K562 (cell line): Measurements from ENCODE around the gene PCCB. TPM values are rescaled to one million over a fixed set of nuclear protein-coding genes. Genes with fewer than 3 reads are reported as not detected.

Source experiments
- ATAC-seq: fragments of 200-7000 bp; cut with Tn5 transposase; 3 replicates; pipeline ENCODE4 v1.9.1; 2020; ENCODE audit warnings: moderate library complexity
- BruUV-seq: library from RNA; stranded (reverse); fragments of 400-500 nt; replicated peaks from 2 replicates; lab custom pipeline; 2021; lab: Mats Ljungman, UMichigan
- CTCF ChIA-PET: fragments of 300-600 bp; formaldehyde crosslinking; extraction: SDS; loops from one replicate; lab custom pipeline; 2021; ENCODE audit warnings: low intra/inter-chr PET ratio; lab: Yijun Ruan, JAX
- POLR2A ChIA-PET: fragments of 300-600, 350-650 bp; sonication (Branson Sonifier 250); formaldehyde crosslinking; extraction: SDS; loops from one replicate; lab custom pipeline; 2021; ENCODE audit warnings: antibody characterized with exemption, inconsistent platforms; lab: Yijun Ruan, JAX
- DNase-seq, 4 experiments: peaks; one replicate each; pipeline versions ENCODE4 v3.0.0 to v3.0.0-alpha.2; 2011 to 2018; ENCODE audit warnings: low spot score in 3 of 4, mixed read lengths in 3 of 4; ENCODE audit errors: extremely low read depth in 1 of 4
- FAIRE-seq: peaks from 2 replicates; lab custom pipeline; 2011; peaks lifted over from hg19 to GRCh38; lab: Jason Lieb, UNC
- H2AFZ ChIP-seq: 2 replicates; pipeline ENCODE4 v1.6.0; 2011; ENCODE audit warnings: low read depth, low read length, control low read depth, inconsistent platforms
- H3K27ac ChIP-seq: fragments of 200-600 bp; 3 replicates; pipeline ENCODE4 v1.8.0; 2011; ENCODE audit warnings: low read depth, mild to moderate bottlenecking, control low read depth, inconsistent platforms, low read length, moderate library complexity, mixed read lengths; ENCODE audit errors: extremely low read depth
- H3K27me3 ChIP-seq, 2 experiments: fragments of 300-600 bp in 1 of 2; 2 replicates in 1 of 2; 3 replicates in 1 of 2; pipeline versions ENCODE4 v1.6.0 to v1.8.0; 2011; ENCODE audit warnings: inconsistent platforms in 2 of 2, low read length in 2 of 2, mild to moderate bottlenecking in 1 of 2, mixed read lengths in 1 of 2, moderate library complexity in 1 of 2; ENCODE audit not compliant: control insufficient read depth in 2 of 2, insufficient read depth in 2 of 2
- H3K36me3 ChIP-seq: fragments of 300-600 bp; 3 replicates; pipeline ENCODE4 v1.8.0; 2011; ENCODE audit warnings: mild to moderate bottlenecking, low read length, inconsistent platforms; ENCODE audit not compliant: control insufficient read depth, insufficient read depth
- H3K4me1 ChIP-seq, 2 experiments: fragments of 200-600 bp in 1 of 2; replicated peaks in 1 of 2; 2 replicates in 1 of 2; 3 replicates in 1 of 2; pipeline versions ENCODE4 v1.5.1 to v1.8.0; 2011; ENCODE audit warnings: inconsistent platforms in 2 of 2, low read length in 2 of 2, mild to moderate bottlenecking in 1 of 2, mixed read lengths in 1 of 2, moderate library complexity in 1 of 2; ENCODE audit not compliant: control insufficient read depth in 2 of 2, insufficient read depth in 2 of 2
- H3K4me2 ChIP-seq: 2 replicates; pipeline ENCODE4 v1.6.1; 2011; ENCODE audit warnings: low read length, control low read depth, inconsistent platforms, mixed read lengths; ENCODE audit not compliant: insufficient read depth
- H3K4me3 ChIP-seq: fragments of 200-600 bp; sonication (generic), shearing (Covaris generic); 2 replicates; pipeline ENCODE4 v1.5.1; 2016; ENCODE audit warnings: control low read depth, inconsistent platforms
- H3K79me2 ChIP-seq: fragments of 200-600 bp; 3 replicates; pipeline ENCODE4 v1.8.0; 2011; ENCODE audit warnings: low read length, inconsistent platforms; ENCODE audit not compliant: control insufficient read depth, insufficient read depth
- H3K9ac ChIP-seq, 2 experiments: 2 replicates each; pipeline versions ENCODE4 v1.6.0 to v1.6.1; 2011; ENCODE audit warnings: low read depth in 2 of 2, low read length in 2 of 2, control low read depth in 1 of 2, inconsistent platforms in 1 of 2, mild to moderate bottlenecking in 1 of 2, mixed read lengths in 1 of 2; ENCODE audit not compliant: insufficient read depth in 1 of 2
- H3K9me1 ChIP-seq: one replicate; pipeline ENCODE4 v1.6.0; 2011; ENCODE audit warnings: inconsistent platforms, mild to moderate bottlenecking, low read length, moderate library complexity; ENCODE audit not compliant: control insufficient read depth, insufficient read depth
- H3K9me3 ChIP-seq: replicated peaks from 2 replicates; pipeline ENCODE4 v1.5.1; 2011; ENCODE audit warnings: low read depth, low read length, inconsistent platforms; ENCODE audit not compliant: control insufficient read depth, insufficient read depth
- H4K20me1 ChIP-seq: replicated peaks from 2 replicates; pipeline ENCODE4 v1.6.1; 2011; ENCODE audit warnings: low read length, inconsistent platforms, mixed read lengths; ENCODE audit not compliant: control insufficient read depth, insufficient read depth
- GTF2E2 ChIP-seq: fragments of 200-800 bp; sonication (Bioruptor generic); IDR thresholded peaks from 2 replicates; pipeline ENCODE4 v1.6.1; 2016; ENCODE audit warnings: missing genetic modification characterization, missing compliant biosample characterization
- NR2F6 ChIP-seq: fragments of 450-650 bp; formaldehyde crosslinking; IDR thresholded peaks from 2 replicates; pipeline ENCODE4 v1.4.0; 2020; ENCODE audit warnings: mild to moderate bottlenecking
- POLR2G ChIP-seq: fragments of 200-400 bp; formaldehyde crosslinking; IDR thresholded peaks from 2 replicates; pipeline ENCODE4 v1.6.1; 2017; ENCODE audit warnings: low read depth, mild to moderate bottlenecking, antibody characterized with exemption, low read length, moderate library complexity
- RAD51 ChIP-seq: fragments of 450-650 bp; IDR thresholded peaks from 2 replicates; pipeline ENCODE4 v1.7.1; 2016; ENCODE audit warnings: low read depth, mild to moderate bottlenecking, borderline replicate concordance
- RBM14 ChIP-seq: fragments of 200-400 bp; formaldehyde crosslinking; IDR thresholded peaks from 2 replicates; pipeline ENCODE4 v1.6.1; 2018; ENCODE audit warnings: low read depth, mild to moderate bottlenecking, low read length, moderate library complexity, borderline replicate concordance; ENCODE audit not compliant: insufficient read depth
- ZBED1 ChIP-seq: IDR thresholded peaks from 2 replicates; pipeline ENCODE4 v1.6.1; 2014
- ZKSCAN3 ChIP-seq: fragments of 250-450 bp; sonication (Bioruptor Pico); IDR thresholded peaks from 2 replicates; pipeline ENCODE4 v1.4.0; 2020
- ZNF165 ChIP-seq: fragments of 250-450 bp; sonication (Bioruptor Pico); IDR thresholded peaks from 2 replicates; pipeline ENCODE4 v1.4.0; 2020; ENCODE audit warnings: borderline replicate concordance
- ZNF76 ChIP-seq: fragments of 250-450 bp; sonication (Bioruptor Pico); IDR thresholded peaks from 2 replicates; pipeline ENCODE4 v1.4.0; 2020; ENCODE audit warnings: mild to moderate bottlenecking, moderate library complexity, borderline replicate concordance
- WGBS: fragments of 100-300 bp; shearing (Covaris generic); methylation state at CpG from one replicate; pipeline ENCODE4 v1.1.6; 2016; ENCODE audit warnings: low coverage, mixed read lengths; ENCODE audit not compliant: insufficient coverage; ENCODE audit errors: missing lambda C conversion rate; 5-methylcytosine and 5-hydroxymethylcytosine counted together
- in situ Hi-C: fragments of 300-500 bp; cut with MboI; formaldehyde crosslinking; loops from 4 replicates; pipeline ENCODE4 v1.15.0; 2018; ENCODE audit warnings: inconsistent platforms, mixed read lengths
- intact Hi-C: fragments of 100-400 bp; cut with micrococcal nuclease; formaldehyde crosslinking; loops from 2 replicates; pipeline ENCODE4 v1.14.2; 2022
- polyA plus RNA-seq, 8 experiments: library from polyadenylated mRNA; depleted of rRNA in 4 of 8; stranded (reverse) in 5 of 8; unstranded in 3 of 8; fragments of >200 nt; fragmentation: Nextera tagmentation in 2 of 8; fragmentation: Illumina TruSeq in 1 of 8; extraction: Ambion mirVana in 2 of 8; extraction: Trizol in 1 of 8; gene quantifications; 2 replicates each; pipeline versions ENCODE4 v1.2.1 to v1.2.3, GENCODE V29; 2011 to 2014; ENCODE audit warnings: inconsistent platforms in 1 of 8, missing spikeins in 1 of 8
- total RNA-seq, 7 experiments: library from RNA; depleted of rRNA in 6 of 7; stranded (reverse); fragments of >200 nt in 6 of 7; fragmentation: Illumina TruSeq in 2 of 7; extraction: Trizol in 2 of 7; gene quantifications; 2 replicates each; pipeline versions ENCODE4 v1.2.1 to v1.2.3, GENCODE V29; 2011 to 2021; ENCODE audit warnings: low replicate concordance in 1 of 7
- TF ChIP-seq, protein P1 (sequence below): sonication (generic); formaldehyde crosslinking; IDR thresholded peaks from 2 replicates; pipeline ENCODE4 v1.8.1; 2023; ENCODE audit warnings: mild to moderate bottlenecking, missing genetic modification reagents, moderate library complexity

The PCCB gene
- total and polyA plus RNA-seq, 9 of the 15 experiments (the other 6 are each of a cell fraction or from before 2014, with no cell fraction given) = 69.5 to 173 (median 92.8) TPM

GRCh38 chr3:136247855-136248590 is 2.1 kb upstream of the PCCB start:
- H3K9ac ChIP-seq = no peak overlapping the region
- in situ Hi-C loops = loop anchor here (5.0 kb wide), 1 partner anchor 171 kb away; no protein-coding TSS in a partner anchor
- H3K9me1 ChIP-seq = no peaks in the 10 kb centered on the region
- peaks cover 26% of the 10 kb centered on the region for H3K79me2 ChIP-seq
- no peaks in the 10 kb centered on the region for H3K9me3 ChIP-seq
- ATAC-seq = no peak
- no TSS peak for BruUV-seq
- H3K27ac ChIP-seq = no peak overlapping the region
- FAIRE-seq = no peak
- no peak for DNase-seq
- no peaks in the 10 kb centered on the region for H3K27me3 ChIP-seq
- intact Hi-C loops = no loop called here
- H3K4me1 ChIP-seq = peaks cover 14 to 20% of the 10 kb centered on the region in 2 experiments; a peak in 4 of 5 replicates
- H3K4me2 ChIP-seq = no peak overlapping the region
- WGBS = 77% methylated on average over 4 of the region's 4 CpGs
- POLR2A ChIA-PET = interaction anchor here (1.0 to 1.2 kb wide), 2 partner anchors 11 to 51 kb away, joined by 4 to 7 read pairs; no protein-coding TSS in a partner anchor
- no peak overlapping the region for H3K4me3 ChIP-seq
- CTCF ChIA-PET = interaction anchor here (0.6 kb wide), 1 partner anchor 11 kb away, joined by 5 read pairs; no protein-coding TSS in a partner anchor
- TF ChIP-seq ZKSCAN3 (CRISPR knock-in tag) = no peak
- TF ChIP-seq RBM14 = no peak
- TF ChIP-seq POLR2G = no peak
- TF ChIP-seq ZNF76 (CRISPR knock-in tag) = no peak
- no peak for TF ChIP-seq GTF2E2 (tag)
- TF ChIP-seq, protein P1, sequence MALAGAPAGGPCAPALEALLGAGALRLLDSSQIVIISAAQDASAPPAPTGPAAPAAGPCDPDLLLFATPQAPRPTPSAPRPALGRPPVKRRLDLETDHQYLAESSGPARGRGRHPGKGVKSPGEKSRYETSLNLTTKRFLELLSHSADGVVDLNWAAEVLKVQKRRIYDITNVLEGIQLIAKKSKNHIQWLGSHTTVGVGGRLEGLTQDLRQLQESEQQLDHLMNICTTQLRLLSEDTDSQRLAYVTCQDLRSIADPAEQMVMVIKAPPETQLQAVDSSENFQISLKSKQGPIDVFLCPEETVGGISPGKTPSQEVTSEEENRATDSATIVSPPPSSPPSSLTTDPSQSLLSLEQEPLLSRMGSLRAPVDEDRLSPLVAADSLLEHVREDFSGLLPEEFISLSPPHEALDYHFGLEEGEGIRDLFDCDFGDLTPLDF (CRISPR knock-in tag) = no peak
- no peak for TF ChIP-seq ZBED1
- TF ChIP-seq NR2F6 = no peak
- TF ChIP-seq ZNF165 = no peak
- no peak for TF ChIP-seq RAD51
- TF ChIP-seq, all 486 proteins: peak for 0
- H4K20me1 ChIP-seq = no peaks in the 10 kb centered on the region
- no peaks in the 10 kb centered on the region for H3K36me3 ChIP-seq
- 0 out of 2 replicates have a peak overlapping the region, but pooled peaks have one; percentile 52 for H2AFZ ChIP-seq
